ENCODE data around the gene SEZ6L. TPM values are rescaled to one million over a fixed set of nuclear protein-coding genes. Genes with fewer than 3 reads are reported as not detected.

SEZ6L gene
- total RNA-seq, 1 donor from 2014 or later = 0.89 TPM

GRCh38 chr22:26298605-26299310 lies 129.5 kb downstream of the SEZ6L start:
- DNase-seq (ENCODE audit: low spot score) = no peak

GRCh38 chr22:26302726-26303125 lies 133.5 kb downstream of the SEZ6L start:
- no peak for DNase-seq (ENCODE audit: low spot score)

- DNase-seq (ENCODE audit: low spot score) = no peak
Measured at GRCh38 chr22:26303475-26303874, 134.2 kb downstream of the SEZ6L start.

- no peak for DNase-seq (ENCODE audit: low spot score)
Measured at GRCh38 chr22:26304730-26305129, 135.5 kb downstream of the SEZ6L start.

GRCh38 chr22:26308467-26308866 lies 139.2 kb downstream of the SEZ6L start:
- no peak for DNase-seq (ENCODE audit: low spot score)

GRCh38 chr22:26310616-26311015 lies 141.4 kb downstream of the SEZ6L start:
- DNase-seq (ENCODE audit: low spot score) = no peak

GRCh38 chr22:26313291-26313690 lies 144.0 kb downstream of the SEZ6L start:
- DNase-seq (ENCODE audit: low spot score) = no peak

GRCh38 chr22:26314171-26314570 lies 144.9 kb downstream of the SEZ6L start:
- no peak for DNase-seq (ENCODE audit: low spot score)

GRCh38 chr22:26314656-26315055 lies 145.4 kb downstream of the SEZ6L start:
- no peak for DNase-seq (ENCODE audit: low spot score)

- no peak for DNase-seq (ENCODE audit: low spot score)
Measured at GRCh38 chr22:26316732-26317285, 147.5 kb downstream of the SEZ6L start.

- no peak for DNase-seq (ENCODE audit: low spot score)
Measured at GRCh38 chr22:26318975-26319374, 149.7 kb downstream of the SEZ6L start.

- DNase-seq (ENCODE audit: low spot score) = no peak
Measured at GRCh38 chr22:26320447-26320846, 151.2 kb downstream of the SEZ6L start.

- no peak for DNase-seq (ENCODE audit: low spot score)
Measured at GRCh38 chr22:26321469-26321913, 152.2 kb downstream of the SEZ6L start.

- no peak for DNase-seq (ENCODE audit: low spot score)
Measured at GRCh38 chr22:26322179-26322905, 153.1 kb downstream of the SEZ6L start.

- no peak for DNase-seq (ENCODE audit: low spot score)
Measured at GRCh38 chr22:26323013-26323412, 153.8 kb downstream of the SEZ6L start.

- no peak for DNase-seq (ENCODE audit: low spot score)
Measured at GRCh38 chr22:26324150-26324549, 154.9 kb downstream of the SEZ6L start.

GRCh38 chr22:26325641-26326040 lies 156.4 kb downstream of the SEZ6L start:
- DNase-seq (ENCODE audit: low spot score) = no peak

GRCh38 chr22:26326803-26327202 lies 157.5 kb downstream of the SEZ6L start:
- DNase-seq (ENCODE audit: low spot score) = peak; percentile 13

- DNase-seq (ENCODE audit: low spot score) = no peak
Measured at GRCh38 chr22:26327306-26327705, 158.0 kb downstream of the SEZ6L start.

- no peak for DNase-seq (ENCODE audit: low spot score)
Measured at GRCh38 chr22:26328221-26328620, 159.0 kb downstream of the SEZ6L start.

GRCh38 chr22:26330971-26331625 lies 161.8 kb downstream of the SEZ6L start:
- DNase-seq (ENCODE audit: low spot score) = peak; percentile 58

GRCh38 chr22:26333088-26333800 lies 164.0 kb downstream of the SEZ6L start:
- no peak for DNase-seq (ENCODE audit: low spot score)
